CD4-positive, alpha-beta T cell treated with Interleukin-6 for 4 hours (primary cell): ENCODE data around the gene ETFA.

Experiments
- DNase-seq: peaks from one replicate; pipeline ENCODE4 v3.0.0-alpha.2; 2020; ENCODE audit warnings: mixed read lengths

Gene ETFA

GRCh38 chr15:76168237-76168984, 142.9 kb downstream of the ETFA start:
- no peak for DNase-seq

- DNase-seq, result no peak
These were observed 145.3 kb downstream of the ETFA start for GRCh38 chr15:76165951-76166350.
